Caki2 (cell line): ENCODE data around the gene WWOX. TPM values are rescaled to one million over a fixed set of nuclear protein-coding genes. Genes with fewer than 3 reads are reported as not detected.

Source experiments
- DNase-seq: peaks from one replicate; pipeline ENCODE4 v3.0.0-alpha.2; 2015; ENCODE audit warnings: low read depth
- in situ Hi-C: cut with HindIII; loops from 2 replicates; pipeline ENCODE4 v1.10.0; 2016; ENCODE audit warnings: low sequenced_read_pairs, low pct_unique_long_range_greater_than_20kb, mixed read lengths
- total RNA-seq: library from RNA; depleted of rRNA; stranded (reverse); fragments of >200 nt; shearing (Covaris generic); gene quantifications from 2 replicates; pipeline ENCODE4 v1.2.3, GENCODE V29; 2014; ENCODE audit warnings: low replicate concordance

Gene WWOX
- total RNA-seq, 1 experiment from 2014 or later = 15.1 TPM

DNA sequence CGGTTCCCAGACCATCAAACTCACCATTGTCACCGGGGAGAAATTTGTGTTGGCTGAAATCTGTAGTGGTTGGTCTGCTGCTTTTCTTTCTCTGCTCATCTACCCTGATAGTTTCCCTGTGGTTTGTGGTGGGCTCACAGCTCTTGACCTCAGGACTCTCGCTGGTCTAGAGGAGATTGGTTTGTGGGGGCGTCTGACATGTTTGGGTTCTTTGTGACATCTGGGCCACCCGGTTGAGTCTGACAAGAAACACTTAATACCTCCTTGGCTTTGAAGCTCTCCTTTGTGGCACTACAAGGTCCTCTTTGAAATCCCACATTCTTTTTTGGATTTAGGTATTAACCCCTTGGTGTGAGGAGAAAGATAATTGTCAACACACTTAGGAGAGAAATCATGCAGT lies 662.0 kb downstream of the WWOX start:
- DNase-seq = no peak
- in situ Hi-C loops = no loop called here

DNA sequence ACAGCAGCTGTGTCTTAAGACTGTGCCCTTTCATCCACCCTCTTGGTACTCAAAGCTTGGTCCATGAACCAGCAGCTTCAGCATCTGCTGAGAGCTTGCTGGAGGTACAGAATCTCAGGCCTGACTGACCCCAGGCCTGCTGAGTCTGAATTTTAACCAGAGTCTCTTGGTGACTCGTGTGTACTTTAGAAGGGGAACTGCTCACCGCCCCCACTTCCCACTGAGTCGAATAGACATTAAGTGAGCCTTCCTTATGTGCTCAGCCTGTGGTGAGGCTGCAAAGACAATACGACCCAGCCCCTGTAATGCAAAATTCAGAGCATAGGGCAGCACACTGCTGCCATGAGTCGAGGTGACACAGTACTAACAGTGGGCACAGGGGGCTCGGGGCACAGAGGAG lies 662.8 kb downstream of the WWOX start:
- in situ Hi-C loops = no loop called here
- DNase-seq = no peak

DNA sequence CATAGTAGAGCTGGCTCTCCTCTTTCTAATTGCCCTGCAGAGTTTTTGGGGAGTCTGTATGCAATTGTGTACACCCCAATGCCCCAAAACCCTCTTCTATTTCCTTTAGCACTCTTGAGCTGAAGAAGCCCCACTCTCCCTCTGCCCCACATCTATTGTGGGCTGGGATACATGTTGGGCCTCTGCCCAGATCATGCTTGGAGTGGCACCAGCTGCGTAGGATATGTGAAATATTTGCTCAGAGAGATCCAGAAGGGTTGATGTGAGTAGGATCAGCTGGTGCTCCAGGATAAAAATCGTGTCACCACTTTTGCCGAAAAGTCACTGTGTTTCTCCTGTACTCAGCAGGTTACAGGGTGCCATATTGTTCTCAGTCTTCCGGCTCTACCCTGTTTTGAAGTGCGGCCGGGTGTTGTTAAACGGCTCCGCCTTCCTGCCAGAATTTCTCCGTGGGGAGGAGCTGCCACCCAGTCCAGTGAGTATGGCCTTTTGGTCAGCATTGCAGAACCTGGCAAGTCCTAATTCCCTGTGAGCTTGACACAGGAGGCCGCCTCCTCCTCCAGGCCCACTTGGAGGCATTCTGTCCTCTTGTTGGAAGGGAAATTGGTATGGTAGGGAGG lies 664.5 kb downstream of the WWOX start:
- in situ Hi-C loops = no loop called here
- DNase-seq = no peak

DNA sequence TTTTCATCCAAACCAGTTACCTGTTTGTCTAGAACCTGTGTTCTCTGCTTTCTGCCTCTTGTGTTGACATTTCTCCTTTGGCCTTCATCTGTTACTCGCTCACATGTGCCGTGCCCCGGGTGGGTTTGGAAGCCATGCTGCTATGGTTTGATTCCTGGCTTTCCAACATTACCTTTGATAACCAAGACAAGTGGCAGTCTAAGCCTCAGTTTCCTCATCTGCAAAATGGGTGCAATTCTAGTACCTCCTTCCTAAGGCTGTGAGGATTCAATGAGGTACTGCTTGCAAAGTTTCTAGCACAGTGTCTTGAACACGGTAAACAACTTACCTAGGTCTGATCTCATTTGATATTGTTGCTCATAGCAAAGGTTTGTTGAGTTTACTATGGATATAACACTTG lies 665.0 kb downstream of the WWOX start:
- in situ Hi-C loops = no loop called here
- DNase-seq = no peak

DNA sequence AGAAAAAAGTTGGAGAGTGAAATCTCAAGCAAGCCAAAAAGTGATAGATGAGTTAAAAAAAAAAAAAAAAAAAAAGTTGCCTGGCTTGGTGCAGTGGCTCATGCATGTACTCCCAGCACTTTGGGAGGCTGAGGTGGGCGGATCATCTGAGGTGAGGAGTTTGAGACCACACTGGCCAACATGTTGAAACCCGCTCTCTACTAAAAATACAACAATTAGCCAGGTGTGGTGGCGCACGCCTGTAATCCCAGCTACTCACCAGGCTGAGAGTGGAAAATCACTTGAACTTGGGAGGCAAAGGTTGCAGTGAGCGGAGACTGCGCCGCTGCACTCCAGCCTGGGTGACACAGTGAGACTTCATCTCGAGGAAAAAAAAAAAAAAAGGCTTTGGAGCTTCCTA lies 668.8 kb downstream of the WWOX start:
- DNase-seq = no peak
- in situ Hi-C loops = no loop called here

DNA sequence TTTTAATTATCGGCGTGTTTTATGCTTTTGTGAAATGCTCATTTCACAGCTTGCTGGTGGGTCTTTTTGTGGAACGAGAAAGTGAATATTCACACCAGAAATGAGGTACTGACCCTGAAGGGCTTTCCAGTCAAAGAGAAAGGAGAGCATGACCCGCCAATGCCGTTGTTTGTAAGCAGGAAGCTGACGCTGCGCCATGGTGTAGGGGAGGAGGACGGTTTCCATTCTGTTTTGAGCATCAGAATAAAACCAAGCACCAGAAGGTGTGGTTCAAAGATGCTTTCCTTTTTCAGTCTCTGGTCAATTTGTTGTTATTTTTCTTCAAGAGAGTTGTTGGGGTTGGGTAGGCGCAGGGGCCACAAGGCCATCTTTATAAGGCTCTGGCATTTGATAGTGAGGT lies 669.3 kb downstream of the WWOX start:
- in situ Hi-C loops = no loop called here

DNA sequence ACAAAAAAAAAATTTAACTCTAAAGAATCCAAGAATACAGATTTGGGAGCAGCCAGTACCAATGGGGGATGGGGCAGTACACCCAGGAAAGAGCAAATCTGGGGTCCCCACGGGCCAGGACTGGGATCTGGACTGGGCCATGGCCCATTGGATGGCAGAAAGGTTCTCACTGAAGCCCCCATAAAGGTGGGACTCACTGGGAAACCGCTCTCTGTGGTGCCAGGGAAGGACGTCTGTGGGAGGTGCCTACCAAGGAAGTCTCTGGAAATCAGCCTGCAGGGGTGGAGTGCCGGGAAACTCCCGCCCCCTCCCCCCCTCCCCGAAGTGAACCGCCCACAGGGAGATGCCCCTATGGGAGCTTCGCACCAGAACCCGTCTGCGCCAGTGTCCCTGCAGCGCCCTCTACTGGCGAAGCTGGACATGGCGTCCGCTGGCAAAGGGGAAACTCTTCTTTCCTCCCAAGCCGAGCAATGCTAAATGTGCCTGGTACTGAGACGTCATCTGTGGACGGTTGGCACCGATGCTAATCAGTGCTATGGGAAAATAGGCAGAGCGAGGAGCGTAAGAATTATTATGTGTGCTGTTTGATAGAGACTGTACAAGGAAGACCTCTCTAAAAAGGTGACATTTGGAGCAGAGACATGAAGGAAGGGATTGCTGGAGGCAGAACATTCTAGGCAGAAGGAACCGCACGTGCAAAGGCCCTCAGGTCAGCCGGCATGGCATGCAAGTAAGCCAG lies 671.1 kb downstream of the WWOX start:
- in situ Hi-C loops = no loop called here
- DNase-seq = peak; percentile 58

More for the DNA sequence above, 669.3 kb downstream of the WWOX start:
- no peak for DNase-seq

DNA sequence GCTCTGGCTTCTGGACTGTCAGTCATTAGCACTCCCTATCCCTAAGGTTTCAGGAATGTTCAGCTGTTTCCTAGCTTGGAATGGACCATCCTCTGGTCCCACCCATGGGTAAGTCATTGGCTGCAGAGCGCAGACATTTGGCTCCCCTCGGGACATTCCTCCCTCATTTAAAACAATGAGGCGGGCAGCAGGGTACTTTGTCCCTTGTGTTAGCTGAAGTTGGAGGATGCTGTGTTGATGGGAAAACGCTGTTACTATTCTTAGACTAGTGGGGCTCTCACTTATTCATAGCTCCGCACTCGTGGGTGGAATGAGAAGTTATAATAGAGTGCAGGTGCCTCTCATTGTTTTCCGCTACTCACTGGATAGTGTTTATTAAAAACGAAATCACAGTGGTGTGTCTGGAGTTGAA lies 673.8 kb downstream of the WWOX start:
- no peak for DNase-seq
- in situ Hi-C loops = no loop called here

DNA sequence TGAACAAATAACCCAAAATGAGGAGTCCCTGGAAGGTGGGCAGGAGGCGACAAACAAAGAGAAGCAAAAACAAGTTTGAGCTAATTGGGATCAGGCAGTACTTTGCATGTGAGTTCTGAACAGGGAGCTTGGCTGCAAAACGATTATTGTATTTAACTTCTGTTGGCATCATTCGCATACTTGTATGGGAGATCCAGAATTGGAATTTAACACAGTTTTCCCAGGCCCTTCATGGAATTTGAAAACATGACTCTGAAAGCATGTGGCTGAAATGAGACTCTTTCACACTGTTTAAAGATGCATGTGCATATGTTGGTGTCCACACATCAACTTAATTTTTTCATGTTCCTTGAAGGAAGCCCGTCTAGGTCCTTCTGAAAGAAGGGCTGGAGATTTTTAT lies 674.3 kb downstream of the WWOX start:
- in situ Hi-C loops = no loop called here
- DNase-seq = no peak

DNA sequence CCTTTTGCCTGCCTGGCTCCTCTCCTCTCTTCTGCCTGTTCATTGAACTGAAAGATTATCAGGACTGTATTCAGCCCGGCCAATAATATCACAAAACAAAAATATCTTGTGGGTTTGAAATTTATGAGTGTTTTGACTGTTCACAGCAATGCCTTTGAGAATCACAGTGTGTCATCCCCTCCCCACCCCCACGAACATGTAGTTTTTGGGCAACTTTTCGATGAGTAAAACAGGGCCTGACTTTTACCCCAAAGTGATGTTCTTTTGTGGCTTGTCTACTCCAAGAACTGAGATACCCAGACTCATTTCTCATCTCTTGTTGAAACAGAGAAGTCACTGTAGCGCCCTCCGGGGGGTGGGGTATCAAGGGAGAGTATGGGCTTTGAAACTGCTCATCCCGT lies 675.7 kb downstream of the WWOX start:
- in situ Hi-C loops = no loop called here
- DNase-seq = no peak

DNA sequence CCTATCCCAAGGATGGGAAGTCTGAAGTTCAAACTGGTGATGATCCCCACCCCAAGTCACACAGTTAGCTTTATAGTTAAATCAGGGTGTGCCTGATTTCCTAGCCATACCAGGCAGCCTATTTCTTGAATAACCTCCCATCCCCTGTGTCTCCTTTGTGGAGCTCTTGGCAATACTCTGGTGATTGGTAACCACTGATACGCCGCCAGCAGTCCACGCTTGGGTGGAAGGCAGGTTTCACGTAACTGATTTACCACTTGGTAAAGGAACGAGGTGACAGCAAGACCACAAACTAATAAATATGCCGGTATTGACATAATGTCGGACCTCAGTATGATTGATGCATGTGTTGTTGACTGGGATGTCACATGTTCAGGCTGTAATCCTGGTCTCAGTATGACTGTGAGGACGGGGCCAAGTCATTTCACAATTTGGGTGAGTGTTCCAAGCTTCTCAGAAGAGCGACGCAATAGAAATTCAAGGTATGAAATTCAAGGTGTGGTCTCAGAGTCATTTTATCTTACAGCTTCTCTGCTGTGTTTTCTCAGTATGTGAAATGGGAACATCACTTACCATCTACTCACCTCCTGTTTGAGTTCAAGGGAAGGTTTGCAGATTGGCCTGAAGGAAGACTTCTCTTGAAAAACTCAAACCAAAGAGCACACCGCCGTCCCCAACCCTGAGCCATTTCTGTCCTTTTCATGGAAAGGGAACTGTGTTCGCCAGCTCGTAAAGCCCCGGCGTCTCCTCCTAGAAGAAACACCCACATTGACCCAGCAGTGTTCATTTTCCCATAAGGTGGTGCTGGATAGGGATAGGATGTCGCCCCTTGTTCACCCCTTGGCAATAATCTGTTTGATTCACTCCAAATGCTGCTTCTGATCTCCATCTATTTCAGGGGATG lies 678.9 kb downstream of the WWOX start:
- in situ Hi-C loops = no loop called here
- DNase-seq = no peak

DNA sequence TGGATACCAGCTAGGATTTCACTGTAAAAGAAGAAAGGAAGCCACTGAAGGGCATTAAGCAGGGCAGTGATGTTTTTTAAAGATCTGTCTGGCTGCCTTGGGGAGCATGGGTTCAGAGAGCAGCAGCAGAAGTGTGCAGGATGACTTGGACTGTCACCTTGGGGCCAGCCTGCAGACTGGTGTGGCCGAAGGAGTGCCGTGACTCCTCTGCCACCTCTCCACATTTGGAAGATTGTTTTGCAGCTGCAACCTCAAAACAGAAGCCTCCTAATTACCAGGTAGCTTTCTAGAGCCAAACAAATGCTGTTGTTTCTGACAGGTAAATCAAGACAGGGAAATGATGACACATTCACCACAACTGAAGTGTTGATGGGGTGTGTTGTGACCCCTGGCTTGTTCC lies 681.4 kb downstream of the WWOX start:
- DNase-seq = no peak

DNA sequence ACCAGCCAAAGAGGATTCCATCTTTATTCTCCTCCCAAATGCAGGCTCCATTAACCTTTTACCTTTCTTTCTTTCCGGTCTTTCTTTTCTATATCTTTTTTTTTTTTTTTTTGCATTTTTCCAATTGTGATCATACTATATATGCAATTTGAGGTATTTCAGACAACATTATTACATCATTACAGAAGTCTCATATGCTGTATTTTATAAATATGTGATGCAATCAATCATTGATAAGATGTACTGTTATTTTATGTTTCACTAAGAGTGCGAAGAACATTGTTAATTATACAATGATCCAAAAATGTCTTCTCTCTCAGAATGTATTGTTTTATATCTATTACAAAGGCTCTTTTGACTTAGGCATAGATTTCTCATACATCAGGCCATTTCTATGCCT lies 683.1 kb downstream of the WWOX start:
- in situ Hi-C loops = no loop called here
- DNase-seq = no peak

More for the DNA sequence above, 681.4 kb downstream of the WWOX start:
- in situ Hi-C loops = no loop called here

DNA sequence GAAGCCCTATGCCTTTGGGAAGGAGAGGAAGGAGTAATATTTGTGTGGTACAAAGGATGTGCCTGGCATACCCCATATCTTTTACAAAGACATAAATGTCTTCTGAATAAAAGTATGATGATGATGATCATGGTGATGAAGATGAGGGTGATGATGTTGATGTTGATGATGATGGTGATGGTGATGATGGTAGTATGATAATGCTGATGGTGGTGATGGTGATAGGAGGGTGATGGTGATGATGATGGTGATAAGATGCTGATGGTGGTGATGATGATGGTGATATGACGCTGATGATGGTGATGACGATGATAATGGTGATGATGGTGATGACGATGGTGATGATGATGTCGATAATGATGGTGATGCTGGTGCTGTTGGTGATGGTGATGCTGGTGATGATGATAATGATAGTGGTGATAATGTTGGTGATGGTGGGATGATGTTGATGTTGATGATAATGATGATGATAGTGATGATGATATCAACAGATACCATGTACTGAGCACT lies 684.2 kb downstream of the WWOX start:
- DNase-seq = no peak
- in situ Hi-C loops = no loop called here

DNA sequence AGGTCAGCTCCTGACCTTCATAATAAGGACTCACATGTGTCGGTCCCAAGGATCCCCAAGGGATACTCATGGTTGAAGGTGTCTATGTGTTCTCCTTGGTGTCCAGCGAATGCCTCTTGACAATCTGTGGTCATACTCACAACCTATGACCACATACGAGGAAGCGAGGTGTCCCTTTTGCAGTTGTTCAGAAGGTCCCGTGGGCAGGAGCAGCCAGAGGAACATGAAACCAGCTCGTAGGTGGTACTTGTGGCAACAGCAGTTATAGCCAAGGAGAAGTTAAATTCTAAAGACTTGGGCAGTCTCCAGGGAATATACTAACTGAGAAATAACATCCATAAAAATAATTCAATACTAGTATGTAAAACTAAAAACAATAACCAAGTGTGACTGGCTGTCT lies 685.3 kb downstream of the WWOX start:
- in situ Hi-C loops = no loop called here
- no peak for DNase-seq

DNA sequence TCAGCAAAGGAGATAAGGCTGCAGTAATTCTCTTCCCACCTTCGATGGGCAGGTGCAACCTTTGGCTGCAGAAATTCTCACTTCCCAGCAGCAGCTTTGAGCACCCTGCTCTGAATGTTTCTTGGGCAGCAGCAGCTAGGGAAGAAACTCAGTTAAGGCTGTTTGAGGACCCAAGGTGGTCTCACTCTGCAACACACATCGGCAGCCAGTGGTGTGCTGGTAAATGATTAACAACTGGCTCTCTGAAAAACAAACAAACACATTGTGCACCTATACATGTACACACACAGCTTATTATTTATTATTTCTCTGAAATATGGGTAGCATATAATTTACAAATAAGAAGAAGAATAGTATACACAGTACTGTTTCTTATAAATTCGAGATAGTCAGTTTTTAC lies 685.8 kb downstream of the WWOX start:
- no peak for DNase-seq
- in situ Hi-C loops = no loop called here

DNA sequence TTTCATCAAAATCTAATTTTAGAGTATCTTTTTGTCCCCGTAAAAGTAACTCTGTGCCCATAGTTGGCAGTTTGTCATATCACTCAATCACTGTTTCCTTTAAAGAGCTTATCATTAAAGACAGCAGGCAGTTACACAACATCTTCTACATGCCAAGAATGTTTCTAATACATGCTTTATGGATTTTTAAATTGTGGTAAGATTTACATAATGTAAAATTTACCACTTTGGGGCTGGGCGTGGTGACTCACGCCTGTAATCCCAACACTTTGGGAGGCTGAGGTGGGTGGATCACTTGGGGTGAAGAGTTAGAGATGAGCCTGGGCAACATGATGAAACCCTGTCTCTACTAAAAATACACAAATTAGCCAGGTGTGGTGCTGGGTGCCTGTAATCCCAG lies 687.2 kb downstream of the WWOX start:
- in situ Hi-C loops = no loop called here
- no peak for DNase-seq

DNA sequence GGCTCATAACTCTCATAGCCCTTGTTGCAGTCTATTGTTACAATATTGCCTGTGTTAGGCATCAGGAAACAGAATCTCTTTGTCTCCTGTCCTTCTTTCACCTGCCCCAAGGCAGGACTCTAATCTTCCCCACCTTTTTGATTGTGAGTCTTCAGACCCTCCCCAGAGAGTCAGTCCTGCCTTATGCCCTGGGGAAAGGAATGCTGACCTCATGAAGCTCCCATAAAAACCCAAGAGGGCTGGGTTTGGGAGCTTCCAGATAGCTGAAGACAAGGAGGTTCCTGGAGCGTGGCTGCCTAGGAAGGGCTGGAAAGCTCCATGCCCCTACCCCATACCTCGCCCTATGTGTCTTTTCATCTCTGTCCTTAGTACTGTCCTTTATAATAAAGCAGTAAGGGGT lies 688.8 kb downstream of the WWOX start:
- DNase-seq = no peak
- in situ Hi-C loops = no loop called here

DNA sequence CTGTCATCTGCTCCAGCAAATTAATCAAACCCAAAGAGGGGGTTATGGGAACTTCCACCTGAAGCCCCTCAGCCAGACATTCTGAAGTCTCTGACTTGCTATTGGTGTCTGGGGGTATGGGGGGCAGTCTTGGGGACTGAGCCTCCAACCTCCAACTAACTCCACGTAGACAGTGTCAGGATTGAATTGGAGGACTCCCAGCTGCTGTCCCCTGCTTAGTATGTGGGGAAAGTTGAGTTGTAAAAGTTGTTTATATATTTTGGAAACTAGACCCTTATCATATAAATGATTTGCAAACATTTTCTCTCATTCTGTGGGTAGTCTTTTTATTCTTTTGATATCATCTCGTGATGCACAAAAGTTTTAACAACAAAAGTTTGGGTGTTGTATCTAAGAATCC lies 689.2 kb downstream of the WWOX start:
- in situ Hi-C loops = no loop called here
- no peak for DNase-seq
